Adipocyte (in vitro differentiated cells): ENCODE data around the gene PAPOLA.
A peak's percentile ranks its signal among the peaks of the same experiment; 100 is the strongest.

Source experiments
- DNase-seq: peaks from one replicate; pipeline ENCODE4 v3.0.0-alpha.2; 2015; ENCODE audit warnings: low read depth
- H3K27me3 ChIP-seq: replicated peaks from 2 replicates; pipeline ENCODE4 v1.7.0; 2013; ENCODE audit warnings: mild to moderate bottlenecking, low read length, moderate library complexity; ENCODE audit not compliant: control insufficient read depth, insufficient read depth
- H3K36me3 ChIP-seq: 2 replicates; pipeline ENCODE4 v1.7.0; 2013; ENCODE audit warnings: low read length, mild to moderate bottlenecking, moderate library complexity; ENCODE audit not compliant: control insufficient read depth, insufficient read depth, severe bottlenecking
- H3K4me1 ChIP-seq: 2 replicates; pipeline ENCODE4 v1.7.0; 2013; ENCODE audit warnings: mild to moderate bottlenecking, low read length, moderate library complexity; ENCODE audit not compliant: control insufficient read depth, insufficient read depth
- H3K4me3 ChIP-seq: 2 replicates; pipeline ENCODE4 v1.7.0; 2013; ENCODE audit warnings: mild to moderate bottlenecking, low read length, moderate library complexity
- H3K9ac ChIP-seq: 2 replicates; pipeline ENCODE4 v1.7.0; 2013; ENCODE audit warnings: mild to moderate bottlenecking, low read length, moderate library complexity
- H3K9me3 ChIP-seq: 2 replicates; pipeline ENCODE4 v1.7.0; 2013; ENCODE audit warnings: mild to moderate bottlenecking, low read length, moderate library complexity; ENCODE audit not compliant: control insufficient read depth

The PAPOLA gene

DNA sequence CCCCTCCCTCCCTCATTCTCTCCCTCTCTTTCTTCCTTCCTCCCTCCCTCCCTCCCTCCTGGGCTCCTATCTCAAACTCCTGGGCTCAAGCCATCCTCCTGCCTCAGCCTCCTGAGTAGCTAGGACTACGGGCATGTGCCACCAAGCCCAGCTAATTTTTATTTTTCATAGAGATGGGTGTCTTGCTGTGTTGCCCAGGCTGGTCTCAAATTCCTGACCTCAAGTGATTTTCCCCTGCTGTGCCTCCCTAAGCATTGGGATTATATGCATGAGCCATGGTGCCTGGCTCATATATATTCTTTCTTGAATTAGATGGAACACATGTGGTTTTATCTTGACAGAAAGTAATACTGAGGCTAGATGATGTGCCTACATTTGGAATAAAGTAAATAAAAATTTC lies 14.2 kb downstream of the PAPOLA start:
- H3K36me3 ChIP-seq, result peaks cover 8% of the 10 kb centered on the region
- H3K27me3 ChIP-seq, result no peaks in the 10 kb centered on the region
- H3K9me3 ChIP-seq, result no peaks in the 10 kb centered on the region
- no peak overlapping the region for H3K9ac ChIP-seq
- no peak overlapping the region for H3K4me3 ChIP-seq
- peaks cover 16% of the 10 kb centered on the region for H3K4me1 ChIP-seq
- DNase-seq, result no peak

DNA sequence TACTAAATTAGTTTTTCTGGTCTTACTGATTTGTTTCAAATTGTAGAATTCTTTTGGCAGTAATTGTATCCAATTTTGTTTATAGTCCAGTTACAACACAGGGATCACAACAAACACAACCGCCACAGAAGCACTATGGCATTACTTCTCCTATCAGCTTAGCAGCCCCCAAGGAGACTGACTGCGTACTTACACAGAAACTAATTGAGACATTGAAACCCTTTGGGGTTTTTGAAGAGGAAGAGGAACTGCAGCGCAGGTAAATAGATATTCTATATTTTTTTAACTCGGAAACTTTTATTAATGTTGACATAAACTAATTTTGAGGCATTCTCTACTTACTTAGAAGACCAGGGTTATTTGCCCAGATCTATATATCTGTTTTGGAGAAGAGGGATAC lies 17.8 kb downstream of the PAPOLA start:
- no peak overlapping the region for H3K4me3 ChIP-seq
- H3K36me3 ChIP-seq, result peaks cover 35% of the 10 kb centered on the region
- H3K4me1 ChIP-seq, result peaks cover 13% of the 10 kb centered on the region
- DNase-seq, result no peak
- H3K9me3 ChIP-seq, result no peaks in the 10 kb centered on the region
- no peak overlapping the region for H3K9ac ChIP-seq
- H3K27me3 ChIP-seq, result no peaks in the 10 kb centered on the region

DNA sequence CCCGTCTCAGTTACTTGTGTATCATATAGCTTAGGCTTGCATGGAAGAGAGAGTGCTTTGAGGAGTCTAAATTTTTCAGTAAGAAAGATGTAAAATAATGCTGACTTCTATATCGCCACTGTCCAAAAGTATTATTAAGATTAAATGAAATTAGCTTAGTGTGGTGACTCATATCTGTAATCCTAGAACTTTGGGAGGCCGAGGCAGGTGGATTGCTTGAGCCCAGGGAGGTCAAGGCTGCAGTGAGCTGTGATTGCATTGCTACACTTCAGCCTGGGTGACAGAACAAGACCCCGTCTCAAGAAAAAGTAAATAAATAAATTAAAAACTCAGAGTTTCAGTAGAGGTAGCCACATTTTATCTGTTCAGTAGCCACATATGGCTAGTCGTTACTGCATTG lies 23.3 kb downstream of the PAPOLA start:
- peaks cover 78% of the 10 kb centered on the region for H3K36me3 ChIP-seq
- no peaks in the 10 kb centered on the region for H3K4me1 ChIP-seq
- no peak overlapping the region for H3K9ac ChIP-seq
- no peak for DNase-seq
- H3K27me3 ChIP-seq, result no peaks in the 10 kb centered on the region
- H3K9me3 ChIP-seq, result no peaks in the 10 kb centered on the region
- no peak overlapping the region for H3K4me3 ChIP-seq

- H3K36me3 ChIP-seq, result peaks cover 78% of the 10 kb centered on the region
- no peak overlapping the region for H3K4me3 ChIP-seq
- H3K9ac ChIP-seq, result no peak overlapping the region
- no peaks in the 10 kb centered on the region for H3K9me3 ChIP-seq
- DNase-seq, result no peak
- no peaks in the 10 kb centered on the region for H3K4me1 ChIP-seq
- no peaks in the 10 kb centered on the region for H3K27me3 ChIP-seq
These were observed 30.4 kb downstream of the PAPOLA start for GRCh38 chr14:96532632-96533031.

DNA sequence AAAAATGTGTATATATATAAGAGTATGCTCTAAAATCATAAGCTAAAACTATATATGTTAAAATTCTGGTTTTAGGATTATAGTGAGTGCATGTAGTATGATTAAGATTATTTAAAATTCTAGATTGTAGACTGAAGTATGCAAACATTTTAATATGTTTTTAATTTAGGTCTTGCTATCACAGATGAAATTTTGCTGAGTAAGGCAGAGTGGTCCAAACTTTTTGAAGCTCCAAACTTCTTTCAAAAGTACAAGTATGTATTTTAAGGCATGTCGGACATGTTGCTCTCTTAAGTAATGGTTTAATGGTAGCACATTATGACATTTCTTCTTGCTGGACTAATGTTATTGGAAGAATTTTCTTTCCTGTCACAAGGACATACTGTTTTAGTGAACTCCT lies 34.6 kb downstream of the PAPOLA start:
- Histone ChIP-seq H3K4me1 (no peaks in the 10 kb centered on the region), H3K9me3 (no peaks in the 10 kb centered on the region), H3K27me3 (no peaks in the 10 kb centered on the region), H3K9ac (no peak overlapping the region), H3K36me3 (peaks cover 55% of the 10 kb centered on the region), H3K4me3 (no peak overlapping the region)
- no peak for DNase-seq

GRCh38 chr14:96538097-96538989 lies 36.2 kb downstream of the PAPOLA start:
- no peaks in the 10 kb centered on the region for H3K27me3 ChIP-seq
- H3K9me3 ChIP-seq, result no peaks in the 10 kb centered on the region
- H3K4me3 ChIP-seq, result no peak overlapping the region
- H3K4me1 ChIP-seq, result no peaks in the 10 kb centered on the region
- H3K36me3 ChIP-seq, result peaks cover 54% of the 10 kb centered on the region
- no peak overlapping the region for H3K9ac ChIP-seq
- DNase-seq, result no peak

GRCh38 chr14:96538990-96539317 lies 36.8 kb downstream of the PAPOLA start:
- Histone ChIP-seq H3K4me1 (no peaks in the 10 kb centered on the region), H3K9me3 (no peaks in the 10 kb centered on the region), H3K36me3 (peaks cover 56% of the 10 kb centered on the region), H3K4me3 (no peak overlapping the region), H3K27me3 (no peaks in the 10 kb centered on the region), H3K9ac (no peak overlapping the region)
- no peak for DNase-seq

- Histone ChIP-seq H3K9ac (no peak overlapping the region), H3K36me3 (peaks cover 86% of the 10 kb centered on the region), H3K9me3 (no peaks in the 10 kb centered on the region), H3K4me1 (peaks cover 5% of the 10 kb centered on the region), H3K4me3 (no peak overlapping the region), H3K27me3 (no peaks in the 10 kb centered on the region)
- DNase-seq, result no peak
These were observed 52.2 kb downstream of the PAPOLA start for GRCh38 chr14:96554315-96554910.

GRCh38 chr14:96559571-96559970 lies 57.4 kb downstream of the PAPOLA start:
- H3K9me3 ChIP-seq, result no peaks in the 10 kb centered on the region
- no peak overlapping the region for H3K9ac ChIP-seq
- no peaks in the 10 kb centered on the region for H3K27me3 ChIP-seq
- DNase-seq, result no peak
- no peak overlapping the region for H3K4me3 ChIP-seq
- peaks cover 68% of the 10 kb centered on the region for H3K36me3 ChIP-seq
- peaks cover 5% of the 10 kb centered on the region for H3K4me1 ChIP-seq

- no peak for DNase-seq
- H3K36me3 ChIP-seq, result peaks cover 55% of the 10 kb centered on the region
- no peaks in the 10 kb centered on the region for H3K9me3 ChIP-seq
- no peaks in the 10 kb centered on the region for H3K27me3 ChIP-seq
- H3K4me3 ChIP-seq, result no peak overlapping the region
- H3K9ac ChIP-seq, result no peak overlapping the region
- peaks cover 31% of the 10 kb centered on the region for H3K4me1 ChIP-seq
These were observed 62.2 kb downstream of the PAPOLA start for GRCh38 chr14:96564389-96564788.

GRCh38 chr14:96565811-96566210 lies 63.6 kb downstream of the PAPOLA start:
- Histone ChIP-seq H3K9ac (no peak overlapping the region), H3K9me3 (no peaks in the 10 kb centered on the region), H3K4me1 (peaks cover 32% of the 10 kb centered on the region), H3K4me3 (no peak overlapping the region), H3K27me3 (no peaks in the 10 kb centered on the region), H3K36me3 (peaks cover 42% of the 10 kb centered on the region)
- peak; percentile 24 for DNase-seq
